HG03558 (cell line): ENCODE results near the gene IL6R.
"Not testable (repeated sequence)": the region's sequence is repeated elsewhere in the genome, so short reads cannot be mapped to it uniquely, and the experiment has no call there.

Experiments used
- ATAC-seq: cut with Tn5 transposase; IDR thresholded peaks from one replicate; pipeline ENCODE4 v1.9.1; 2021; ENCODE audit warnings: moderate number of reproducible peaks; ENCODE audit not compliant: unreplicated experiment; ENCODE audit errors: extremely low read depth

Gene IL6R

DNA sequence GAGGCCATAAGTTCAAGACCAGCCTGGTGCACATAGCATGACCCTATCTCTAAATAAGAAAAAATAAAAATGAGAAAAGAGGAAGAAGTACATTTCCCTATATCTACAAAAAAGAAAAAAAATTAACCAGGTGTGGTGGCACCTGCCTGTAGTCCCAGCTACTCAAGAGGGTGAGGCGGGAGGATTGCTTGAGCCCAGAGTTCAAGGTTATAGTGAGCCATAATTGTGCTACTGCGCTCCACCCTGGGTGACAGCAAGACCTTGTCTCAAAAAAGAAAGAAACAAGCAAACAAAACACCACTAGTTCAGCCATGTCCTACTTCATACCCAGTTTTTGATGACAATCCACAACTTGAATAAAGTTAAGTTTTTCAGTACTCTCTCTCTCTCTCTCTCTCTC lies 66.2 kb downstream of the IL6R start:
- no peak for ATAC-seq

DNA sequence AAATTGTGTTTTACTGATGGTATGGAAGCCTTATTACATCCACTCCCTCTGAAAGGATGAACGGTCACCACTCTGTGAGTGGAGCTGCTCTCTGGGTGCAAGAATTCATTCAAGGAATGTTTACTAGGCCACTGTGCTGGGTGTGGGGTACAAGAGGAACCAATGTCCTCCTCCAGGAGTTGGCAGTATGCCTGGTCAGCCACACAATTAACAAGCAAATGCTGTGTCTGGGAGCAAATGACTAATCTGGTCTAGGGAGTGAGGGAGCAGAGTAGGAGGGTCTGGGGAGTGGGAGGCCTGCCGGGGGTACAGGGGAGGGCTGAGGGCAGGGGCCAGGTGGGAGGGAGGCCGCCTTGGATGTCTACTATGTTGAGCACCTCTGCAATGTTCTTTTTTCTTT lies 69.7 kb downstream of the IL6R start:
- ATAC-seq = no peak

DNA sequence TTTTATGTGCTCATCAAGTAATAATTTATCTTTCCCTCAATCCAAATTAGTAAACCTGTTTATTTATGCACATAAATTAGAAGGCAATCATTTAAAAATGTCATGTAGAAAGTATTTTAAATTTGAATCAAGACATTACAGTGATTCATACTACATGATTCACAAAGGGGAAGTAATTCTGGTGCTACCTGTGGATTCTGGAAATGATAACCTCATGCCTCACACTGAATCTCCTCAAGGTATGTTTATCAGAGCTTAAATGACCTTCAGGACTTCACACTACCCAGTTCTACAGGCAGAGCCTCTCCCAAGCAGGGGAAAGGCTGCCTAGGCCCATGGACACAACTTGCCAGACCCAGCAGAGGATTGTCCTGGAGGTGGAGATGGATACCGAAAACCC lies 71.6 kb downstream of the IL6R start:
- ATAC-seq = no peak

DNA sequence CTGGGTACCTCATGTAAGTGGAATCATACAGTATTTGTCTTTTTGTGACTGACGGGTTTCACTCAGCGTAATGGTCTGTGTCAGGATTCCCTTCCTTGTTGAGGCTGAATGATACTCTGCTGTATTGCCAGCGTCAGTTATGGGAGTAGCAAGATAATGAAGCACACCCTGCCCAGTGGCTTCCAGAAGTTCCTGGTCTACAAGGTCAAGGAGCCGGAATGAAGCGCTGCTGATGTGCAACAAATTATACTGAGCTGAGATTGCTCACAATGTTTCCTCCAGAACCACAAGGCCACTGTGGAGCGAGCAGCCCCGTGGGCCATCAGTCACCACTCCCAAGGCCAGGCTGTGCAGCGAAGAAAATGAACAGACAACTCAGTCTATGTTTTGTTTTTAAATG lies 72.9 kb downstream of the IL6R start:
- ATAC-seq = no peak

DNA sequence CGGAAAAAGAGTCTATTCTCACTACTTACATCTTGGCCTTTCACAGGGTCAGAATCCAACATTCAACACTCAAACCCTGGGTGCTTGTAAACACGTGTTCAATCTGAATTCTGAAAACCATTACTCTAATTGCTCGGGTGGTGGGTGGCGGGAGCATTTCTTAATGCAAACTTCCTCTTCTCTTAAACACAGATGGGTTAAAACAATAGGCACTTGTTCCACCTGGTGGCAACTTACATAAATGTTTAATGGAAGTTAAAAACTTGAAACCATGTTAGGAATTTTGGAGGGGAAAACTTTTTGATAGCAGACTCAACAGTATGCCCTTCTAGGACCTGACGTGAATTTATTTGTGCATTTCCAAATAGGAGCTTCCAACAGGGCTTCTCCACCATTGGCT lies 73.5 kb downstream of the IL6R start:
- ATAC-seq = no peak

DNA sequence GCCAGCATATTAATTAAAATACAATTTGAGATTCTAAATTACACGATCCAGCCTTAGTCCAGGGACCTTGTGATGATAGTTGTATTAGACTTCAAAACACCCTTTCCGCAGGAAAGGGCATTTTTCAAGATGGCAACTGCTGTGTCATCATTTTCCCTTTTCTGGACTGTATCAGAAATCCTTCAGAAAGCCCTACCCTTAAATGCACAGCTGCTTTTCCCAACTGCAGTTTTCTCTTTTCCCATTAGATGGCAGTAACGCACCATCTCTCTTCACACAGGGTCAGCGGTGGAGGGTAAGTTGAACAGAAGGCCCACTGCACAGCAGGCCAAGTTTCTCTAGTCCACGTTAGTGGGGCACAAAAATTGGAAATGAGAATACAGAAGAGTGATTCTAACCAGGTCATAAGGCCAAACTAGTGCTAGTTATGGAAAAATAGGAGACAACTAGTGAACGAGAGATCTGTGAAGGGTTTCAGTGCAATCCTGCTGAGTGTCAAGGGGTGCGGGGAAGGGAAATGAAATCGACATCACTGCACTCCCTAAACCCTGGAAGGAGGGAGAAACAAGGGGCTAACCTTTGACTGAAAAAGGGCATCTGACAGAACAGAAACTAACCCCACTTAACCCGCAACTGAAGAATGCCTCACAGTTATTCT lies 74.8 kb downstream of the IL6R start:
- no peak for ATAC-seq

DNA sequence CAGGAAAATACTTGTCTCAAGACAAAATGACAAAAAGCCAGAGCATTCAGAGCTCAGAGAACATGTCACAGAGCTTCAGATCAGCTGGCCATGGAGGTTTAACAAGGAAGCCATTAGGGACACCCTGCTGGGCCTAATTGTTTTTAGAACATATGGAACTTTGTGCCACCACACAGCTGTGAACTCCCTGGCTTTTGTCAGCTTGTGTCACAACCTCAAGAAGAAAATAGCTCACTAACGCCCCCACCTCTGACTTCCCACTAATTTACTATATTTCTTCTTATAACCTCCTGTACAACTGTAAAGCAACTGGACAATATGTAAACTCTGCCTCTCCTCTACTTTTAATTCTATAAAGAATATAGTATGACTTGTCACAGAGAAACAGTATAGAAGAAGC lies 75.9 kb downstream of the IL6R start:
- ATAC-seq = no peak

DNA sequence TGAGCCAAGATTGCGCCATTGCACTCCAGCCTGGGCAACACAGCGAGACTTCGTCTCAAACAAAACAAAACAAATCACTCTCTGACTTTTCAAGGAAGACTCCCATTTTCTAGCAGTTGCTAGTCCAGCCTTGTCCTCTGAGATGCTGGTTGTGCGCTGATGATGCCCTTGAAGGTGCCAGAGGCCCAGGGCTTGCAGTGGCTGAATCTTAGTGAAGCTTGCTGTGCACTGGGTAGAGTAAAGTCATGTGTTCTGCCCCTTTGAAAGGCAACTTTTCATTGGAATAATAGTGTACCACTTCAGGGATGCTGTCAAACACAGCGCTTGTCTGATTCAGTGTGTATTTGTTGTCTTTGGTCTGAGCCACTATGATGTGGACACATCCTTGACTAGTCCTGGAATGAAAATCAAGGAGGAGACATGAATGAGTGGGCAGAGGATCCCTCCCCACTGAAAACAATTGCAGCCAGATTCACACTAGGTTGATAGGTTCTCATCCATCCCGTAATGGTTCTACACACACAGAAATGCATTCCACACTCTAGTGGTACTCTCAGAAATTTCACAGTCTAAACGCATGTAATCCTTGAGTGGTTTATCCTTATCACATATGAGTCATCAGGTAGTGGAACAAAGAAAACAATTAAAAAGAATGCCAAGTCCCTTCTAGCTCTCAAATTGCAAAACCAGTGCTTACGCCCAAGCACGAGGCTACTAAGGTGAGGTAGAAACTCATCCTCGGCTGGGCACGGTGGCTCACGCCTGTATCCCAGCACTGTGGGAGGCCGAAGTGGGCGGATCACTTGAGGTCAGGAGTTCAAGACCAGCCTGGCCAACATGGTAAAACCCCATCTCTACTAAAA lies 79.0 kb downstream of the IL6R start:
- ATAC-seq = no peak

DNA sequence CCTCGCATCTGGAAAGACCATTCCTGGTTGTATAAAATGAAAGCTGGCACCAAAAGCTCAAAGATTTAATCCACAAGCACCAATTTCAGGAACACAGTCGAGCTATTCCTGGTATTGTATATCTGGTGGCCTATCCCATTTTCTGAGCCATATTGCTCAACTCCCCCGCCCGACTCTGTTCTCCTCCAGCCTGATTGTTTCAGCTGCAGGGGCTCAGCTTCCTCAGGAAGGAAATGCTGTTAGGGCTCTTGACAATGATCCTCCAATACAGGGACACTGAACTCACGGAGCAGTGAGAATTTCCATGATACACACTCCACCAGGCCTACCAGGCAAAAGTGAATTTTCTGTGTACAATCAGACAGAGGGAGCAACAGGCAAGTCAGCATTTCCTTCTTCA lies 80.0 kb downstream of the IL6R start:
- no peak for ATAC-seq

DNA sequence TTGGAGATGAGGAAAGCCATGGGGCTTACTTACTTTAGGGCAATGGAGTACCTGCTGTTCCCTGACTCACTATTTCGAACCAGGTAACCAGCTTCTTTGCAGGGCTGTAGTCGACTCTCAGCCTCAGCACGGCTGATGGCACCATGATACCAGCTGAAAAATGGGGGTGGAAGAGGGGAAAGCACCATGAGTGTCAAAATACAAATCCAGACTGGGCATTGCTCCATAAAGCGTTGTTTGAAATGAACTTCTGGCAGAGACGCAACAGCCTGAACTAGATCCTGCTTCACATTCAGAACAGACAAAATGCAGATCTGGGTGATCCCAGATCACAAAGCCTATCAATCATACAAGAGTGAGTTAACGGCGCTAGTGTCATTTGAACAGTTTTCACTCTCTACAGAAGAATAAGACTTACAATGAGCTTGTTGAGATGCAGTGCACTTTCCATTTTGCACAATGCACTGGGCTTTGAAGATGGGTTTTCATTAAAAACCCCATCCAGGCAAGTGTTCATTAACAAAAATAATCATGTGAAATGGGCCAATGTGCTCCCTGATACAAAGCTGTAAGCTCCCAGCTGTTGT lies 80.9 kb downstream of the IL6R start:
- ATAC-seq = no peak

DNA sequence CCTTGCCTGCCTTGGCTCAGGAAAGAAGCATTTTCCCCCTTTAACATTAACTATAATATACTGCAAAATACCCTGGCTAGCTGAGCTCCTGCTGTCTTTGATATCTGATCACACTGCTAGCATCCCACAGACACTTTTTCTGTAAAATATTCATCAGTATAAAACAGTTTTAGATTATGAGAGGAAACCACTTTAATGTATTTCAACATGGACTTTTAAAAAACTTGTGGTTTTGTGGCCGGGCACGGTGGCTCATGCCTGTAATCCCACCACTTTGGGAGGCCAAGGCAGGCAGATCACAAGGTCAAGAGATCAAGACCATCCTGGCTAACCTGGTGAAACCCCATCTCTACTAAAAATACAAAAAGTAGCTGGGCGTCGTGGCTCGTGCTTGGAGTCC lies 81.6 kb downstream of the IL6R start:
- not testable (repeated sequence) for ATAC-seq

DNA sequence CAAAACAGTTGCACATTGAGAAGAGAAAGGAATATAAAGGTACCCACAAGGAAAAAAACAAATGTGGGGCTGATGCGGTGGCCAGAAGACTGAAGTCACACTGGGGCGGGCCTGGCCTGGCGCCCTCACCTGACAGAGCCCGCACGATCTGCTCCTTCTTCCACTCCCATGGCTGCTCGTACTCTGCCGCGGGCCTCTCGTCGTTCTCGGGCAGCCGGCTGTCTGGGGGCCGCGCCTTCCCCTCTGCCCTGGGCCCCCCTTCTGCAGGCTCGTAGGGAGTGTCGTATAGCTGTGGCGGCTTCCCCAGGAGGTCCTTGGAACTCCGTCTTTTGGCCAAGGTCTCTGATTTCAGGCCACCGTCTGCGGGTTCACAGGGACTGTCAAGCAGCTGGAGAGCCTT lies 83.8 kb downstream of the IL6R start:
- no peak for ATAC-seq

DNA sequence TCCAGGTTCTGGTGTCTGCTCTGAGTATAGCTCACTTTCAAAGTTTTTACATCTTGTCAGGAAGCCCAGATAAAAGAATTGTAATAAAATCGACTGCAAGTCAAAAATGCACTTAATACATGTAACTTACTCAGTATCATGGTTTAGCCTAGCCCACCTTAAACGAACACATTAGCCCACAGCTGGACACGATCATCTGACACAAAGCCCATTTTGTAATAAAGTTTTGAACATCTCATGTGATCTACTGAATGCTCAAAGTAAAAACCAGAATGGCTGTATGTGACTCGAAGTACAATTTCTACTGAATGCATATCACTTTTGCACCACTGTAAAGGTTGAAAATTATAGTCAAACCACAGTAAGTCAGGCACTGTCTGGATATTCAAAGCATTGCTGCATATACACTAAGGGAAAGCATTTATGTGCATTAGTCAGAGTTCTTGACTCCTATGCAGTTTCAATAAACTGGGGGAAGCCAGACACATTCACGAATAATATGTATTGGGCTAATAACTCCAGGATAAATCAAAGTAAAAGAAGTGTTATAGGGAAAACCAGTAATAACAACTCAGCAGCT lies 84.6 kb downstream of the IL6R start:
- no peak for ATAC-seq

DNA sequence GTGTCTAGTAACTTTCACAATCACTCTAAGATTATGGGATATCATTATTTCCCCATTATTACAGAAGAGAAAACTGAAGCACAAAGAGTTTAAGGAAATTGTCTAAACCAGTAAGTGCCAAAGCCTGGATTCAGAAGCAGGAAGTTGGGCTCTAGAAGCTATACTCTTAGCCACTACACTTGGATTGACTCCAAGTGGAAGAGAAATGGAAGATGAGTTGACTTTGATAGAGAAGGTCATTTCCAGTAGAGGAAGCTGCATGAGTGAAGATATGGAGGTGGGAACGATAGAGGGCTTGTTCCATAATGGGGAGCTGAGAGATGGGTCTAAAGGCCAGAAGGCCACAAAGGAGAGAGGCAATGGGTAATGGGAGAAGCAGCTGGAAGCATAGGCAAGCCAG lies 85.2 kb downstream of the IL6R start:
- ATAC-seq = no peak

DNA sequence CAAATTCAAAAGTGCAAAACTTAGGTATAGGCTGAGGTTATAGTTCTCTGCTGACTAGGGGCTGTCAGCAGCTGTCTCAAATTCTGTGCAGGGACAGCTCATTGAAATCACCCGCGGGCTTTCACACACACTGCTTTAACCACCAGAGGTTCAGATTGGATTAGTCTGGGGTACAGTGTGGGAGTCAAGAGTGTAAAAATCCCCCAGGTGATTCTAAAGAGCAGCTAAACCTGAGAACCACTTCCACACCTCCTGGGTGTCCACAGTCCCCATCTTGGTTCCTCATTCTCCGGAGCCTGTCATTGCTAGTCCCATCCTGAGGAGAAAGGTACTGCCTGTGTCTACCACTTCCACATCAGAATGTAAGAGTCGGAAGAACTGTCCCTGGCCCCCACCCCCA lies 87.0 kb downstream of the IL6R start:
- no peak for ATAC-seq

DNA sequence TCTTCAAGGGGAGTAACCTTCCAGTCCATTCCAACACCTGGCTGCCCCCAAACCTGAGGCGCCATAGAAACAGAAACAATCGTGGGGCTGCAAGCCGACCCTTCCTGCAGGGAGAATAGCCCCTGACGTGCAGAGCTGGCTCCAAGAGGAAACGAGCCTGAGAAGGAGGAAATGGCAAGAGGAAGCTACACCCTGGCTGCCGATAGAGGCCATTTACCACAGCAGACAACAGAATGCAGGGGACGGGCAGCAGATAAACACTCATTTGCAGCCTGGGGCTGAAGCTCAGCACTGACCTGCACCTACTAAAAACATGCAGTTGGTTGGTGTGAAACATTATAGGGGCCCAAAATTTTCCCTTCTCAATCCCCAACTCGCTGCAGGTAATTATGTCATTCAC lies 88.1 kb downstream of the IL6R start:
- no peak for ATAC-seq

DNA sequence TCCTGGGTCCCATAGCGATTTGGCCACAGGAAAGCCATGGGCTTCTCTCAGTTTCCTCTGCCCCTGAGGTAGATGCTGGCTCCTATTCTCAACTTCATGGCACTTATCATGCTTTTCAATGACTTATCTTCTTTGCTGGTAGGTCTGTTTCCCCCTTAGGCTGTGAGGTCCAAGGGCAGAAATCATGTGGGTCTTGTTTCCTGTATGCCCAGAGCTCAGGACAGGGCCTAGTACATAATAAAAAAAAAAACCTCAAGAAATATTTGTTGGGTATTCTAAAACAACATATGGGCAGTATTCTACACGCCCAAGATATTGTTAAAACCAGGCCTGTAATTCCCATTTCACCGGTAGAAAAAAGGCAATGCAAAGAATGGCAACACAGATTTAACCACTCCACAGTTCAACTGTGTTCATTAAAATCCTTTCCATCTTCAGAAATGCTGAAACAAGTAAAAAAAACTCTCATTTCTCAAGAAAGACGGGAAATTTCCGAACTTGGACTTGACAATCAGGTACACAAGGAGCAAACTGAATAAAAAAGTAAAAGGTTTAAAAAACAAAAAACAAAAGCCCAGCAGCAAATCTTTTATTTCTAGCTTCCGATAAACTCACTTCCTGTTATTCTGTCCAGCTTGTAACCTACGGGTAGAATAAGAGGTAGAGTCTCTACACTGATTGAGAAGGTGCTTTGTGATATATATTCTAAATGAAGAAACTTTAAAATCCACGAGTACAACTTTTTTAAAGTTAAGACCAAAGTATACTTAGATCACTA lies 90.5 kb downstream of the IL6R start:
- ATAC-seq = no peak

DNA sequence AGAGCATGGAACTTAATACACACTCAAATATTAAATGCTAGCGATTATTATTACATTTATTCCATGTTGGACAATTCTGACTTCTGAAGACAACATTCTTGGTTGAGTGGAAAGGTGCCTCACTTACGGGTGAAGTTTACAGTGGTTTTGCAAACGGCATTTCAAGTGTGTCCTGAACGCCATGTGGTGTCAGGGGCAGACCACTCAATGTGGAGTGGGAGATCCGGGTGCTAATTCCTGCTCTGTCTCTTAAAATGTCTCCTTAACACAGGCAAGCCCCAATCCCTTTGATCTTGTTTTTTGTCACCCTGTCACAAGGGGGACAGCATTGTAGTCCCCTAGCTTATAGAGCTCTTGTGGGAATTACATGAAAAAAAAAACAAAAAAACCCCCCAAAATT lies 91.2 kb downstream of the IL6R start:
- ATAC-seq = no peak

DNA sequence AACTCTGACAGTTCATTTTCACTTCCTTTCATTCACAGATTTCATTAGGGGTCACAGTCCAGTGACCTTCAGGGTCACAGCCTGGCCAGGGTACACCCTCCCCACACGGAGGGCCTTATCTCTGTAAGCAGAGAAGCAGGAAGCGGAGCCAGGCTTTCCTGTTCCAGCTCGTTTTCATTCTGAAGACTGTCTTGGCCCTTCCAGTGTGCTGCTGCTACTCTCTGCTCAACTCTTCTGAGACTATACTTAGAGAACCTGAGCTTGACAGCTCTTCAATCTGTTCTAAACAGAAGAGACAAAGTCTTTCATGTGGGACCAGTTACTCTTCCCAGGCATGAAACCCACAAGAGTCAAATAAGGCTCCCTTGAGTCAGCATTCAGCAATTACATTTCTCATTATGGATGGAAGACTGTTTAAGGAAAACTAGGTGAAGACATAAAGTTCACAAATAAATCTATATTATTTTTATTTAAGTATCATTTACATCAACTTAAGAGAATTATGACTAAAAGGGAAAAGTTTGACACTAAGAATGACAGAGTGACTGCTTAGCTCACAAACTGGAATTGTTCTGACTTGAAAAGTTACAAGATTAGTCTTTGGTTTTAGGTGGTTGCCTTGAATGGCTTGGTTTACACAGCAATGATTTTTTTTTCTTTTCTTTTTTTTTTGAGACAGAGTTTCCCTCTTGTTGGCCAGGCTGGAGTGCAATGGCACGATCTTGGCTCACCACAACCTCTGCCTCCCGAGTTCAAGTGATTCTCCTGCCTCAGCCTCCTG lies 92.1 kb downstream of the IL6R start:
- ATAC-seq = no peak

DNA sequence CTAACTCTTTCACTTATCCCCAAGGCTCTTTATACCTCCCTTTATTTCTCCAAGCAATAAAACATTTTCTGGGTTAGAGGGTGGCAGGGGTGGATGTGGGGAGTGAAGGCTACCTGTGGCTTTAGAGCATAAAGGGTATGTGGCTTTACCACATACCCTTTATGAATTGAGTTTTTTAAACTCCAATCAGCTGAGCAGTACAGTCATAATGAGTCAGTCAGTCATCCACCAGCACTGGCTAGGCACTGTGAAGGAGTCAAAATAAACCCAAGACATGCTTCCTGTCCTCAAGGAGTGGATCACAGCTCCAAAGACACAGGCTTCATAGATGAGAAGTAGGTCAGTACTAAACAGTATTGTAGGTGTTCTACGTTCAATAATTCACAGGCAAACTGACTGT lies 94.3 kb downstream of the IL6R start:
- ATAC-seq = no peak
